ENCODE data around the gene MLEC.

Gene MLEC

DNA sequence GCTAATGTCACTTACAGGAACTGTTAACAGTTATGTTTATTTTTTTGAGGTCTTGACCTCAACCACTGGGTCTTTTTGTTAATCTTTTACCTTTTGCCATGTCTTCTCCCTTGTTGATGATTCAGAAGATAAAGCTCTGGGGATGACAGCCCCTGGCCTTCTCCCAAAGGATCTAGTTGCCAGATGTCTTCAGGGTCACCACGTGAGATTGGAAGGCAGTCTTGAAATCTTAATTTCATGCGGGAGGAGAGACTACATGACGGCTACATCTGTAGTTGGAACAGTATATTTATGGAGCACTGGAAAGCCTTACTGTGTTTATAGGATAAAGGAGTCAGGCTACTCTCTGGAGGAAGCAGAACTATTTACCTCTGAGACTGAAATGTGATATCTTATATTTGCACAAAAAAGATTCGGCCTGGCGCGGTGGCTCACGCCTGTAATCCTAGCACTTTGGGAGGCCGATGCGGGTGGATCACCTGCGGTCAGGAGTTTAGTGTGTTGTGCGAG, 5.6 kb downstream of the MLEC start:
- no peak for DNase-seq (ENCODE audit: low read depth in 2 of 2)

DNA sequence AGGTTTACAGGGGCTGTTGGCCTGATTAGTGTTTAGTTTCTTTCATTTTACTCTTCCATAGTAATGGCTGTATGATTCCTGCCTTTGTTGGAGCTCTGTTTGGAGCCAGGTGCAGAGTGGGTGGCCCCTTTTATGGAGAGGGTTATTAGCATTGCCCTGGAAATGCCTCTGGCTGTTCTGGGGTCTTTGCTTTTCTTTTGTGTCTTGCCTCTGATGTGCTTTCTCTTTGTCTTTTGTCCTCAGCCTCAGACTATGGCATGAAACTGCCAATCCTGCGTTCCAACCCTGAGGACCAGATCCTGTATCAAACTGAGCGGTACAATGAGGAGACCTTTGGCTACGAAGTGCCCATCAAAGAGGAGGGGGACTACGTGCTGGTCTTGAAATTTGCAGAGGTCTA, 6.9 kb downstream of the MLEC start:
- no peak for DNase-seq (ENCODE audit: low read depth in 2 of 2)

DNA sequence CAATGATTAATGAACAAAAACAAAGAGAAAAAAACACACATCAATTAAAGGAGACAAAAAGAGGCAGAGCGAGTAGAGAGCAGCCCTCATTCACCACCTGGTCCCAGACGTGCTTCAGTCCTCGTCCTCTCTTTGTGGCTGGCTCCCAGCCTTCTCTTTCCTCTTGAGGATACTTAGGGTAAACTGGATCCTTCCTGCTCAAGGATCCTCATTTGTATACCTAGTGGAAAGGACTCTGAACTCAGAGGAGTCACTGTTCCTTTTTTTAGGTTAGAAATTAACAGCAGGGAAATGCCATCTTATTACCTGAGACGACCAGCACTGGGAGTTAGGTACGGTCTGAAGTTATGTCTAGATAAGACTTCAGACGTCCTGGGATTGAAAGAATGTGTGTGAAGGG, 9.7 kb downstream of the MLEC start:
- no peak for DNase-seq (ENCODE audit: low read depth in 2 of 2)

DNA sequence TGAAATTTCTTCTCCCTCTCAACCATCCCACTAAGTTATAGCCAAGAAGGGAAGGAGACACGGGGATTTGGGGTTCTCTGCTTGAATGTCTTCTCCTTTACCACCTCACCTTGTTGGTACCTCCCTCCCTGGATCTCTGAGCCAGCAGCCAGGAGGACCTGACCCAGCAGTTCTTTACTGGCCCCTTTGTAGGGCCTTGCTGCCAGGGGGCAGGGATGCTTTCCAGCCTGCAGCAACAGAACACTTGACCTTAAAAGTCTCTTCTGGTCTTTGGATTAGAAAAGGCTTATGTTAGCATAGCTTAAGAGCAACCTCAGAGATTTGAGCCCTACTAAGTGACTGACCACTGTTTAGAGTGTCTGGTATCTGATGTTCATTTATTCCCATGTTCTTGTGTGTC, 10.4 kb downstream of the MLEC start:
- no peak for DNase-seq (ENCODE audit: low read depth in 2 of 2)

DNA sequence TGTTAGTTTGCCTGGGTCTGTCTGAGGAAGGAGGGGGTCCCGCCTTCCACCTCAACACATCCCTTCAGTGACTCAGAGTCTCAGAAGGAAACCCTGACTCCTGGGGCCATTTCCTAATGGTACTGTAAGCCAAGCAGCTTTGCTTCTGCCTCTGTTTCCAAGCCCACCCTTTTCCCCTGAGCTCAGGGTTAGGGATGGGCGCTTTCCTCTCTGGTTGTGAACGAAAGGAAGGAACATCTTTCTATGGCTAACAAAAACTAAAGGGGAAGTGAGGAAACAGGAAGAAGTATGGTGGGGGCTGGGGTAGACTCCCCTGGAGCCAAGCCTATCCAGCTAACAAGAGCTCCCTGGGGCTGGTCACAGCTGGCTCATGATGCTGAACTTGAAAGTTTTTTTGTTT, 11.7 kb downstream of the MLEC start:
- DNase-seq (ENCODE audit: low read depth in 2 of 2), result no peak

DNA sequence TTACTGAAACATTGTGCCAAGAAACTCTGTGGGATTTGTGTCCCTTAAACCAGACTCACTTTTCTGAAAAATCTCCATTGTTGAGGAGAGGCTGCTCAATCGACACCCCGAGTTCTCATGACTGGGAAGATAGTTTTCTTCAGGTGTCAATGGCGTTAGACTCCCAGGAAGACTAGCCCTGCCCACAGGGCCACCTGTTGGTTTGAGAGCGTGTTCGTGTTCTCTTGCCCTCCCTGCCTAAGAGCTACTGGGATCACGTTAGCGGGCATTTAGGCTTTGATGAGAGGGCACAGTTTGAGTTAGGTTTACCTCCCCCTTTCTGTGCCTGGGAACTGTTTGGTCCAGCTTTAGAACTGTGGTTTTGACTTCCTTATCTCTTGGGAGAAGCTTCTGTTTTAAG, 12.6 kb downstream of the MLEC start:
- no peak for DNase-seq (ENCODE audit: low read depth in 2 of 2)

DNA sequence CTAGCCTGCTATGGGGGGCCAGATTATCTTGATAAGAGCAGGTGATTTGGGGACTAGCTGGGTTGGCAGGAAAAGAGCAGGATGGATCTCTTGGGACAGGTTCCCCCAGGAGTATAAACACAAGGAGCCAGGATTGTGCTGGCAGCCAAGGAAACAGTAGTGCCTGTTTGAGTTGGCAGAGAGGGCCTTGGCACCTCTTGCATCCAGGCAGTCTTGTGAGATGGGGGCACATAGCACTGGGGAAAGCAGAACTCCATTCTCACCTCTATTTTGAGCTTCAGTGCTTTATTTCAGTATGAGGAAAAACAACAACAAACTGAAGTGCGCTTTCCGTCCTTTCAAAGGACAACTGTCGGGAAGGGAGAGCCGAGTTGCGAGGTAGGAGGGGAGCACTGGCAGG, 13.9 kb downstream of the MLEC start:
- DNase-seq (ENCODE audit: low read depth in 2 of 2), result no peak

DNA sequence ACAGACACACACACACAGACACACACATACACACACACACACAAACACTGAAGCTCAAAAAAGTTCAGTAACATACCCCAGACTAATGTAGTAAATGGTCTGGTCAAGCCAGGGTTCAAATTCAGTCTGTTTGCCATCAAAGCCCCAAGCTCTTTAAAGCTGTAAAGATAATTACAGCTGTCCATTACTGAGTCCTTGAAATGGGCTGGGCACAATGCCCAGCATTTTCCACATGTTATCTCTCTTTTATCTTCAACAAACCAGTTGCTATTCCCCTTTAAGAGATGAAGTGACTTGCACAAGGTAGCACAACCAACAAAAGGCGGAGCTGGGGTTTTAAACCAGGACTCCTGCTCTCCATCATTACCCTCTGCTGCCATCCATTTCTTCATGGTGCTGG, 15.7 kb downstream of the MLEC start:
- DNase-seq (ENCODE audit: low read depth in 2 of 2), result no peak

DNA sequence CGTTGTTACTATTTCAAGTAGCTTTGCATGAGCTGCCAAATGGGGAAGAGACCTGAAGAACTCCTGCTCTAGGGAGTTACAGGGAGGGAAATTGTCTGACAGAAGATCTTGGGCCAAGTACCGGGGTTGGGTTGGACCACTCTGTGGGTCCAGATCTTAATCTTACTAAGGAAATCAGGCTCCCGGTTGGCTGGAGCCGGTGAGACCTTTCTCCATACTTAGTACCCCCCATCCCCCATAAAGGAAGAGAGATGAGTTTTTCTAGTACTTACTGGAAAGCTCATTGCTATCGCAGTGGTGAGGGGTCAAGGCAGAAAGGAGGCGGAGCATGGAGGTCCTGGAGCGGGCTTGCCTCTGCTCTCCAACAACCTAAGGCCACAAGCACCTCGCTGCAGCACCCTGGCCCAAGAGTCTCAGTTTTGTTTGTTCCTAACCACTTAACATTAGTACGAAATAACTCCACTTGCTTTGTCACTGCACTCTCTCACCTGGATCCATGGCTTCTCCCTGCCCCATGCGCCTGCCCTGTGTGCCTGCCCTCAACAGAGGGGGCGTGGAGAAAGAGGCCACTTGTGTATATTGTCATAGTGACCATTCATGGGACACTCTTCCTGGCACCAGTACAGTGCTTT, 16.5 kb downstream of the MLEC start:
- no peak for DNase-seq (ENCODE audit: low read depth in 2 of 2)

DNA sequence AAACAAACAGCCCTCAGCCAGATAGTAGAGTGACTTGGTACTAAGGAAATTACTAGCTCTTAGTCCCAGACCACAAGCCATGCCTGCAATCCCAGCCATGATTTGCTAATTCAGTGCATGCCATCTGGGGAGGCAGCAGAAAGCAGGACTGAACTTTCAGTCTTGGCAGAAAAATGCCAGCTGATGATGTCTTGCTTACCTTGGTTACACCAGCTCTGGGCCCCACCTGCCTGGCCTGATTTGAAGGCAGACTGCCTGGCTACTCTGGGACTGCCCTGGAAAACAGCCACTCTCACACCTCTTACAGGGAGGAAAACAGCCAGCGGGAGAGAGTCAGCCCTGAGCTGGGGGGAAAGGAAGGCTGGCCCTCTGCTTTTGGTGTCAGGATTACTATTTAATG, 18.7 kb downstream of the MLEC start:
- no peak for DNase-seq (ENCODE audit: low read depth in 2 of 2)

DNA sequence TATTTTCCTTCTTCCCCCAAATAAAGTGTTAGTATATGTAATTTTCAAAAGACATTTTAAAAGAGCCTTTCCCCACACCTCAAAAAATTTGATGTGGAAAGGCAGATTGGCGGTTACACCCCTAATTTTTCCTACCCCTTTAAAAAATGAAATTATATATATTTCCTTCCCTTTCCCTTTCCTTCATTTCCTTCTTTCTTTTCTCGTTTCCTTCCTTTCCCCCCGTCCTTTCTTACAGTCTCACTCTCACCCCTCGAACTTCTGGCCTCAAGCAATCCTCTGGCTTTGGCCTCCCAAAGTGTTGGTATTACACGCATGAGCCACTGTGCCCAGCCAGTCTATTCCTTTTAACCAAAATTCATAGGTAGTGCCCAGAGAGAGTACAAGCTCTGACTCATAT, 19.1 kb downstream of the MLEC start:
- DNase-seq (ENCODE audit: low read depth in 2 of 2), result no peak

DNA sequence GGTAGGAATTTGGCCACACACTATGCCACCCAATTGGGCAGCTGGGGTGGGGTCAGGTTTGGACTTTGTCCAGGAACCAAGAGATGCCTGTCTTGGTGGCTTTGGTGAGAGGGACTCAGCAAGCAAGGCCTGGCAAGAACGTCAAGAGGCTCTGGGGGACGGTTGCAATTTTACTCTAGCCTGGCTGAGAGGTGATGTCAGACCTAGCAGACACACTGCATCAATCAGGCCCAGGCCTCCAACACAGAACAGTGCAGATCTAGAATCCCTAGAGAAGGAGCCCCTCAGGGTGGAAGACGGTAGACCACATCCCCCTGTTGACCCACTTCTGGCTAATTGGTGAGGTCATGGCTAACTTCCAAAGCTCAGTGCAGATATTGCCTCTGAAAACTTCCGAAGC, 21.7 kb downstream of the MLEC start:
- no peak for DNase-seq (ENCODE audit: low read depth in 2 of 2)

DNA sequence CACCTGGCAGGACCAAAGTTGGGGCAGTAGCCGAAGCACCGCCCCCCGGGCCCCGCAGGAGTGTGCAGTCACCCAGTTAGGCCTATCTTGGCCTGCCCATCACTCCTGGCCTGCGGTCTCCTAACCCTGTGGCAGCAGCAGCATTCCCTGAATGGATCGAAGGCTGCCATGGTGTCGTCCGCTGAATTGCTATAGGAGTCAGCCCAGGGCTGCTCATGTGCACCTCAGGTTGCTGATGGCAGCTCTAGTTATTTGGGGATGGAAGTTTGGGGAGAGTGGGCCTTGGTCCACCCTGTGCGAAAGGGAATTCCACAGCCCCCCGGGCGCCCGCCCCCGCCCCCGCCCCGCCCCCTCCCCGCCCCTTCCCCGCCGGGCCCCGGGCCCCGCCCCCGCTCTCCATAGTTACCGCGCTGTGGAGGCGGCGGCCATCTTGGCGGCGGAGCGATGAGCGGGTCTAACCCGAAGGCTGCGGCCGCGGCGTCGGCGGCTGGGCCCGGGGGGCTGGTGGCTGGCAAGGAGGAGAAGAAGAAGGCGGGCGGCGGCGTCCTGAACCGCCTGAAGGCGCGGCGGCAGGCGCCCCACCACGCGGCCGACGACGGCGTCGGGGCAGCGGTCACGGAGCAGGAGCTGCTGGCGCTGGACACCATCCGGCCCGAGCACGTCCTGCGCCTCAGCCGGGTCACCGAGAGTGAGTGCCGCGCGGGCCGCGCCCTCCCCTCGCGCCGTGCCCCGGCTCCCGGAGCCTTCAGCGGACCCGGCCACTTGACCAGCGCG, 23.3 kb downstream of the MLEC start, which contains the start of gene UNC119B:
Gene UNC119B, plus strand, starts transcription at position 428 of the 774 bp plus-strand sequence. Its CDS starts 17 bp downstream, at position 445.
- DNase-seq (ENCODE audit: low read depth in 2 of 2), result peak; percentile 47 to 59

DNA sequence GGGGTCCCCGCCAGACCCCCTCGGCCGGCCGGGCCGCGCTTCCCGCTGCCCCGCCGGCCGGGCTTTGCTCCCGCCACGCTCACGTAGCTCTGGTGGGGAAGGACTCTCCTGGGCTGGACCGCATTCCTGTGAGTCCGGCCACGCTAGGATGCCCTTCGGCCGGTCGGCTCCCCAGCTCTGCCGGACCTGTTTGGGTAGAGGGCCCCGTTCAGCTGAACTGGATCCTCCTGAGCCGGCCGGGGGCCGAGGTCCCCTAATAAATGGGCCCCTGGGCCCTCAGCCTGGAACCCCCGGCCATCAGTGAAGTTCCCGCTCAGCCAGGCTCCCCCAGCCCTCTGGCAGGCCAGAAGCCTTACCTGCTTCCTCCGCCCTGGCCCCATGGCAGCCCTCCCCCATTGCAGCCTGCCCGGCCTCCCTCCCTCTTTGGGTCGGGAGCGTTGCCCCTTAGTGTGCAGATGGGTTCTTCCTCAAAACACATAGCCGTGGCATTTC, 23.9 kb downstream of the MLEC start:
- no peak for DNase-seq (ENCODE audit: low read depth in 2 of 2)

DNA sequence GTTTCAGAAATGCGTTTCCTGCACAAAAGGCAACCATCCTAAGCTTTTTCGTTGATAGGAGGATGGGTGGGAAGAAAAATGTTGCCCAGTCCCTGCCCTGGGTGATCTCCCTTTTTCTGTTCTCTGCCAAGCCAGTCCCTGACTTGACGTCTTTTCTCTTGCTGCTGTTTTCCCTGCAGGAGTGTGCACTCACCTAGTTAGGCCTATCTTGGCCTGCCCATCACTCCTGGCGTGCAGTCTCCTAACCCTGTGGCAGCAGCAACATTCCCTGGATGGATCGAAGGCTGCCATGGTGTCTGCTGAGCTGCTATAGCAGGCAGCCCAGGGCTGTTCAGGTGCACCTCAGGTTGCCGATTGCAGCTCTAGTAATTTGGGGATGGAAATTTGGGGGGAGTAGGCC, 24.5 kb downstream of the MLEC start:
- no peak for DNase-seq (ENCODE audit: low read depth in 2 of 2)

DNA sequence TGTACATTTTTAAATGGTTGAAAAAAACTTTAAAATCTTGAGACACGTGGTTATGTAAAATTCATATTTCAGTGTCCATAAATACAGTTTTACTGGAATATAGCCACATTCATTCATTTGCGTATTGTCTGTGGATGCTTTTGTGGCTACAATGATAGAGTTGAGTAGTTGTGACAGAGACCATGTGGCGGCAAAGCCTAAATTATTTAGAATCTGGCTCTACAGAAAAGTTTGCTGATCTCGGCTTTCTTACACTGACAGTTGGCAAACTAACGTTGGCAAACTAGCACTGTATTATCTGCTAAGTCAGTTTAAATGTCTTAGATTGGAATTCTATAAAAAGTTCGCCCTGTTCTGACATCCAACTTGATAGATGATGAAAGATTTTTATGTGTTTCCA, 25.7 kb downstream of the MLEC start:
- DNase-seq (ENCODE audit: low read depth in 2 of 2), result no peak

DNA sequence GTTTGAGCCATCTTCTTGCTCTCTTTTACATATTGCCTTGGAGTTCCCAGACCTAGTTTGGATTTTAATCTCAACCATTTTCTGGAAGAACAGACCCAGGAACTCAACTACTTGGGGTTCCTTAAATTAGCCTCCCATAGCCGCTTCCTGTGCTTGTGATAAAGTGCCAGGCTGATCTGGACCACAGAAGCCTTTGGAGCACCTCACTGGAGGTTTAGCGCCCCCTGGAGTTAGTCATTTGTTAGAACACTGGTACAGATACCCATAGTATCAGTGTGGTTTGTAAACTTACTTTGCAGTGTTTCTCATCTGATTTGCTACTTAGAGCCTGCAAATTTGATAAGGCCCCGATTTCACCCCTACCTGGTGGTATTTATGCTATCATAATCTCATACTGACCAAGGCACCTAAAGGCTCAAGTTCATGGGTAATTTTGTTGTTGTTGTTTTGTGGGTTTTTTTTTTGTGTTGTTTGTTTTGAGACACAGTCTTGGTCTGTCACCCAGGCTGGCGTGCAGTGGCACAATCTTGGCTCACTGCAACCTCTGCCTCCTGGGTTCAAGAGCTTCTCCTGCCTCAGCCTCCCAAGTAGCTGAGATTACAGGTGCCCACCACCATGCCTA, 27.0 kb downstream of the MLEC start:
- DNase-seq (ENCODE audit: low read depth in 2 of 2), result peak; percentile 29 to 51

DNA sequence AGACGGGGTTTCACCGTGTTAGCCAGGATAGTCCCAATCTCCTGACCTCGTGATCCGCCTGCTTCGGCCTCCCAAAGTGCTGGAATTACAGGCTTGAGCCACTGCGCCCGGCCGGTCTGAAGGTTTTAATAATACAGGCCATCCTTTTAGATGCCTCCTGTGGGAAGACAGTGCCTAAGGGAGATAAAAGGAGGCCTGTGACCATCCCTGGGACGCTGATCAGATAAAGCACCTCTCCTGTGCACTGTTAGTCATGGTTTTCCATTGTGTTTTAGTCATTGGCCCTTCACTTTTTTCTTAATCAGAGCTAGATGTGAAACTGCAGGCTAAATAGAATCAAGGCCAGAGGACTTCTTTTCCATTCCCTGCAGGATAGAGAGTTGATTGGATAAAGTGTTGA, 31.1 kb downstream of the MLEC start:
- no peak for DNase-seq (ENCODE audit: low read depth in 2 of 2)

DNA sequence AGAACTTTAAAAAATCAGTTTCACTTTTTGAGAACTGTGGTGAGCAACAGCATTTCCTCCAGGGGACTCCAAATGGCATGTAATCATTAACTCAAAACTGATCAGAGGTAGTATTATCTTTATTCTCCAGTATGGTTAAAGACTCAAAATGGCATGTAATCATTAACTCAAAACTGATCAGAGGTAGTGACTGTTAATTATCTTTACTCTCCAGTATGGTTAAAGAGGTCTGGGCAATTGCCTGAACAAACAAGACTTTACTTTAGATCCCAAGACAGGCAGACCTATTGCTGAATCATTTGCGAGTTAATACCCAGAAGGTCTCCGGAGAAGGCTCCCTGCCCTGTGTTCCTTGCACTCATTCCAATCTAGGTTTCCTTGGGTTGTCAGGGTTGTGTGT, 32.1 kb downstream of the MLEC start:
- DNase-seq (ENCODE audit: low read depth in 2 of 2), result no peak

DNA sequence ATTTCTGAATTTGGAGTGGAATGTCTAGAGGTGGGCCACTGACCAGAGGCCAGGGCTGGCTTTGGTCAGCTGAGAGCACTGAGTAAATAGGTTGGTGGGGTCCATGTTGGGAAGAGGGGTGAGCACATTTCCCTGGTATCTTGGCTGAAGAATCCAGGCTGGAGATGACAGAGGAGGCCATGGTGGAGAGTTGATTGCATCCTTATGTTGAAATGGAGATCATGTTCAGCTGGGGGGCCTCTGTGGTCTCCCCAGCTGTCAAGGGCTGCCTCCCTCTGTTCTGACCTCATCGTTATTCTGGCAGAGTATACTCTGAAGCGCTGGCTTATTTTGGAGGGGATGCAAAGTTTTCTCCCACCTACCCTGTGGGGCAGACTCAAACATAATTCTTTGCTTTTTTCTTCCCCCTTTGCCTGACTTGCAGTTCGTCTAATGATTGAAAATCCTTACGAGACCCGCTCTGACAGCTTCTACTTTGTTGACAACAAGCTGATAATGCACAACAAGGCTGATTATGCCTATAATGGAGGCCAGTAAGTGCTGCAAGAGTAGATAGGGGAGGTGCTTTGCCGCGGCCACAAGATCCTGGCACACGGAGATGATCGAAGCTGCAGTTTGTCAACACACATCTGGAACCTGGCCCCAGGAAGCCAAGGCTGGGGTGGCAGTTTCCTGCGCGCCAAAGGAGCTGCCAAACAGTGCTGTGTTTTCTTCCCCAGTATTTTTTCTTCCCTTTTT, 32.7 kb downstream of the MLEC start:
- DNase-seq (ENCODE audit: low read depth in 2 of 2), result no peak

DNA sequence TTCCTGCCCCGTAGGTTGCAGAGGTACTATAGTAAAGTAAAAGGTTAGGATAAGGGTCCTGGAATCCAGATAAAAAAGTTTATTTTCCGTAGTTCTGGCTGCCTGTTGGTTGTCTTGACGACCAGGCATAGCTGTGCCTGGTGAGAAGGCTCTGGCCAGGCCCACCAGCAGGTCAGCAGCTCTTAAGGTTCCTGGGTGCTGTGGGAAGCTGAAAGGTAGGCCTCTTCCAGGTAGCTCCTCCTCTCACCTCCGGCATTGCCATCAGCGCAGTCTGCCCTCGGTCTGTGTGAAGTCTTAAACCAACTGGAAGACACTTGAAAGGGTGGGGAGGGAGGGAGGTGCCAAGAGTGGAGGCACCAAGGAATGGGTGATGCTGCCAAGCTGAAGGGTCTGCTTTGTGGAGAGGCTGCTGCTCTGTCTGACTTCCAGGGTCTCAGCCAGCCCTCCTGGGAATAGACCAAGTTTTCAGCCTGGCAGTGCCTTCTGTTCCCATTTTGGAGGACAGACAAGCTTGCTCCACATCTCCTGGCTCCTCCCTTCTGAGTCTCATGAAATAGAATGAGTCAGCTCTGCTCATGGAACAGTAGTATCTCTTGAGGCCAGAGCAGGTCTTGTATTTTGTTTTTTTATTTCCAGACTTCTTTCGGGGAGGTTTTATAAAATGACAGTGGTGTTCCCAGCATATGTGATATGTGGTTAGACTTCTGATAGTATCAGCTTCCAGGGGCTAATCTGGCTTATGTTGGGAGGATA, 33.5 kb downstream of the MLEC start:
- DNase-seq (ENCODE audit: low read depth in 2 of 2), result no peak
